Natural killer cell (primary cell): ENCODE measurements around the gene SASH3. TPM values are rescaled to one million over a fixed set of nuclear protein-coding genes. Genes with fewer than 3 reads are reported as not detected.

Experiments
- ATAC-seq, 3 donors: fragments of 150-1000 bp in 2 of 3; fragments of 200-7000 bp in 1 of 3; cut with Tn5 transposase; 1 replicate in 1 of 3; 2 replicates in 2 of 3; pipeline ENCODE4 v1.10.0; 2021; ENCODE audit warnings: mild to moderate bottlenecking in 2 of 3, moderate library complexity in 2 of 3
- DNase-seq, 2 donors: peaks; one replicate each; pipeline versions ENCODE4 v3.0.0 to v3.0.0-alpha.2; 2013 to 2021; ENCODE audit warnings: mixed read lengths in 1 of 2
- H3K27ac ChIP-seq: one replicate; pipeline ENCODE4 v1.5.1; 2013; ENCODE audit warnings: mild to moderate bottlenecking, low read length
- H3K27me3 ChIP-seq: one replicate; pipeline ENCODE4 v1.6.1; 2013; ENCODE audit warnings: low read length; ENCODE audit not compliant: control insufficient read depth, insufficient read depth
- H3K36me3 ChIP-seq: one replicate; pipeline ENCODE4 v1.6.1; 2013; ENCODE audit warnings: low read length; ENCODE audit not compliant: control insufficient read depth, insufficient read depth
- H3K4me1 ChIP-seq: one replicate; pipeline ENCODE4 v1.6.1; 2013; ENCODE audit warnings: low read length; ENCODE audit not compliant: control insufficient read depth, insufficient read depth
- H3K4me3 ChIP-seq: one replicate; pipeline ENCODE4 v1.5.1; 2013; ENCODE audit warnings: low read length
- H3K9me3 ChIP-seq: one replicate; pipeline ENCODE4 v1.6.1; 2013; ENCODE audit warnings: low read length; ENCODE audit not compliant: control insufficient read depth, insufficient read depth
- H3K27ac Mint-ChIP-seq, 2 donors: one replicate each; pipeline ENCODE4 v1.8.0; 2022; ENCODE audit warnings: mild to moderate bottlenecking in 2 of 2, mixed read lengths in 2 of 2, moderate library complexity in 1 of 2
- H3K27me3 Mint-ChIP-seq, 2 donors: one replicate each; pipeline ENCODE4 v1.8.0; 2022; ENCODE audit warnings: low read depth in 2 of 2, mixed read lengths in 2 of 2
- H3K36me3 Mint-ChIP-seq: one replicate; pipeline ENCODE4 v1.8.0; 2022; ENCODE audit warnings: mixed read lengths
- H3K4me1 Mint-ChIP-seq, 2 donors: one replicate each; pipeline ENCODE4 v1.8.0; 2022; ENCODE audit warnings: mixed read lengths in 2 of 2
- H3K4me3 Mint-ChIP-seq: one replicate; pipeline ENCODE4 v1.8.0; 2022; ENCODE audit warnings: mild to moderate bottlenecking, moderate library complexity, mixed read lengths
- H3K9me3 Mint-ChIP-seq, 2 donors: one replicate each; pipeline ENCODE4 v1.8.0; 2022; ENCODE audit warnings: mixed read lengths in 2 of 2
- CTCF ChIP-seq: fragments of 200-600 bp; IDR thresholded peaks from one replicate; pipeline ENCODE4 v1.8.0; 2022; ENCODE audit warnings: antibody characterized with exemption
- WGBS: methylation state at CpG from one replicate; pipeline ENCODE4 v1.1.7; 2013; ENCODE audit warnings: missing lambda C conversion rate; ENCODE audit not compliant: insufficient coverage; 5-methylcytosine and 5-hydroxymethylcytosine counted together
- intact Hi-C: fragments of 100-400 bp; cut with micrococcal nuclease; formaldehyde crosslinking; loops from one replicate; pipeline ENCODE4 v1.14.2; 2022
- total RNA-seq, 4 donors: library from RNA; stranded (reverse); fragments of 120-200 nt in 1 of 4; gene quantifications; one replicate each; pipeline versions ENCODE4 v1.2.3 to v1.2.4, GENCODE V29; 2013 to 2022

SASH3 gene
- total RNA-seq, 3 donors from 2014 or later (not counting 1 experiment from before 2014, with no cell fraction given) = 356 to 403 (median 392) TPM

DNA sequence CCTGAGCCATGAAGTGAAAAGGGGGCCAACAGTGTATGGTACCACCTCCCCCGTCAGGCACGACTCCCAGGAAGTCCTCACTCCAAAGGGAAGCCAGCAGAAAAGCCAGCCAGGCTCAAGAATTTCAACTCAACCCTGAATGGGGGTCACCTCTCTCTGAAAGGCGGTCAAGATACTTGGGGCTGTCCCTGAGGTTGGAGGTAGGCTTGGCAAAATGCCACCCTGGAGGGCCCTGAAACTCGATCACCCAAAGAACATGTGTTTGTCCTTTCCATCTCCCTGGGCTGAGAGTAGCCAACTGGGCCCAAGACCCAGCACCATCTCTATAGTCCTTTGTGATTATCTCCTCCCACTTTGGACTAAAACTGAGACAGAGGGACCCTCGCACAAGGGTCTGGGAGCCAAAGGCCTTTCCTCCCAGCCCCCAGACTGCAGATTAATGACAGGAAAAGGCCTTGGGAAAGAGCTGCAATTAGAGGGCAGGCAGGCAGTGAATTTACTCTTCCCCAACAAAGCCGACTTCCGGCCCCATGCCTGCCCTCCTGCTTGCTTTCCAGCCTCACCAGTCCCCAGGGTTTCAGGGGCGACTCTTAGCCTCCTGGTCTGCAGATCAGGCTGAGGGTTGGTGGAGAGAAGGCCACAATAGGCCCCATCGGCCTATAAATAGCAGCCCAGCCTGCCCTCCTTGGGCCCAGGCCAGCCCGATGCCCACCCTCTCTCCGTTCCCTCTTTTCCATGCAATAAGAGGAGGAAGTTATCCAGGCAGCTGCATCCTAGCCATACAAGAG lies 5.6 kb downstream of the SASH3 start:
- no peaks in the 10 kb centered on the region for H3K9me3 Mint-ChIP-seq
- peak overlapping the region; percentile 93 to 98 for H3K27ac Mint-ChIP-seq
- H3K36me3 Mint-ChIP-seq = peaks cover 9% of the 10 kb centered on the region
- DNase-seq (no peak), ATAC-seq (no peak)
- TF ChIP-seq CTCF = no peak
- H3K27me3 ChIP-seq = no peaks in the 10 kb centered on the region
- peak overlapping the region; percentile 62 for H3K27ac ChIP-seq
- peaks cover 58 to 64% of the 10 kb centered on the region in 2 donors for H3K4me1 Mint-ChIP-seq
- H3K4me1 ChIP-seq = peaks cover 81% of the 10 kb centered on the region
- intact Hi-C loops = no loop called here
- no peaks in the 10 kb centered on the region for H3K27me3 Mint-ChIP-seq
- peaks cover 68% of the 10 kb centered on the region for H3K36me3 ChIP-seq
- WGBS = 7% methylated on average over 3 of the region's 11 CpGs
- H3K4me3 Mint-ChIP-seq = peak overlapping the region; percentile 86
- H3K4me3 ChIP-seq = peak overlapping the region; percentile 23
- H3K9me3 ChIP-seq = no peaks in the 10 kb centered on the region

DNA sequence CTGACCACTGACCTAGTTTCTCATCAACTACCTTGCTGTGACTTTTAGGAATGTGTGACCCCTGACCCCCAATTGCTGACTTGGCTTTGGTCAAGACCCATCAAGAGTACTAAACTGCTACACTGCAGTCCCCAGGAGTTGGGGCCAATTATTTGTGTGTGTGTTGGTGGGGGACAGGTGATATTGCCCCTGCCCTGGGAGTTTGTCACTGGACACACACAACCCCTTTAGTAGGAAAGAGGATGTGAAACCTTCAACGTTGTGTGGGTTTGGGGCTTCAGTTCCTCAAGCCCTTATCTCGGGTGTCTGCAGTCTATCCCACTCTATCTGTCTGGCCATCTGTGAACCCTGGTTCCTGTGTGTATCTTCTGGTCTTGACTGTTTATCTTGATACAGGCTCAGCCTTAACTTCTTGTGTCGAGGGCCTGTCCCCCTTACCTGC lies 6.5 kb downstream of the SASH3 start:
- peaks cover 50 to 64% of the 10 kb centered on the region in 2 donors for H3K4me1 Mint-ChIP-seq

DNA sequence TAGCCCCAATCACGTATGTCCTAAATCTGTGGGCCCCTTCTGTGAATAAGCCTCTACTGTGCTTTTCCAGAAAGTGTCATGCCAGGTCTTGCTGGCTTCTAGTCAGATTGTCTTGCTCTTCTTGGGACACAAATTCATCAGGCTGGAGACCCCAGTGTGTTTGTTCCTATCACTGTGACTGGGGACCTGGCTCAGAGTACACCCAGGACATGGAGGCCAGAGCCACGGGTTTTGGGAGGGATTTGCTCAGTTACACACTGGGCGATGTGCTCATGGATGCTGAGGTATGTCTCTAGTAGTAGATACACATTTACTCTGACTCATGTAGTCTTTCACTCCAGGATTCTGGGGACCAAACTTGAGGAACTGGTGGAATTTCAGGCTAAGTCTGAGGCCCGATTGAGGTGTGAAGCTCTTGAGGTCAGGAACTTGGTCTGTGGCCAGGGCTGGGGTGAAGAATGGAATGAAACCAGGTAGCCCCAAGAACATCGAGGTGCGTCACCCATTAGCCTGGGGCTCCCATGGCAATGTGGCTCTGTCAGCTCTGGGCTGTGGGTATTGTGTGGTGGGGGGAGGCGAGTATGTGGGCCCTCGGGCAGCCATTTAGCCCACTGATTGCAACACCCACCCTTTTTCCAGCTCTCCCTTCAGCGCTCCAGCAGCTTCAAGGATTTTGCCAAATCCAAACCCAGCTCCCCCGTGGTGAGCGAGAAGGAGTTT lies 7.7 kb downstream of the SASH3 start:
- Mint-ChIP-seq H3K27ac (peak overlapping the region; percentile 93 to 98), H3K27me3 (no peaks in the 10 kb centered on the region), H3K4me3 (peak overlapping the region; percentile 84), H3K36me3 (peaks cover 9% of the 10 kb centered on the region), H3K9me3 (no peaks in the 10 kb centered on the region), H3K4me1 (peaks cover 50 to 61% of the 10 kb centered on the region in 2 donors)
- H3K27ac ChIP-seq = peak overlapping the region; percentile 75
- H3K4me3 ChIP-seq = no peak overlapping the region
- no peak for TF ChIP-seq CTCF
- 16% methylated on average over 5 of the region's 11 CpGs for WGBS
- H3K36me3 ChIP-seq = peaks cover 78% of the 10 kb centered on the region
- peak; percentile 22 to 42 (median 40) for ATAC-seq
- H3K27me3 ChIP-seq = no peaks in the 10 kb centered on the region
- H3K9me3 ChIP-seq = no peaks in the 10 kb centered on the region
- H3K4me1 ChIP-seq = peaks cover 86% of the 10 kb centered on the region
- intact Hi-C loops = no loop called here
- DNase-seq = no peak

More for the DNA sequence above, 6.5 kb downstream of the SASH3 start:
- intact Hi-C loops = no loop called here
- DNase-seq = no peak
- Histone ChIP-seq H3K36me3 (peaks cover 76% of the 10 kb centered on the region), H3K27me3 (no peaks in the 10 kb centered on the region), H3K4me3 (no peak overlapping the region), H3K4me1 (peaks cover 90% of the 10 kb centered on the region), H3K9me3 (no peaks in the 10 kb centered on the region), H3K27ac (peak overlapping the region; percentile 62)
- no peaks in the 10 kb centered on the region for H3K27me3 Mint-ChIP-seq
- no peak for TF ChIP-seq CTCF
- H3K27ac Mint-ChIP-seq = peak overlapping the region; percentile 93 to 98
- no peaks in the 10 kb centered on the region for H3K9me3 Mint-ChIP-seq
- H3K4me3 Mint-ChIP-seq = peak overlapping the region; percentile 86
- WGBS = 0% methylated on average over 2 of the region's 3 CpGs
- peaks cover 9% of the 10 kb centered on the region for H3K36me3 Mint-ChIP-seq
- ATAC-seq = peak in 1 of 3 donors; percentile 62
